Testis (tissue), 3 donors: Measurements from ENCODE around the gene PCDHGA6. TPM values are rescaled to one million over a fixed set of nuclear protein-coding genes. Genes with fewer than 3 reads are reported as not detected.

Experiments used
- DNase-seq: peaks from one replicate; pipeline ENCODE4 v3.0.0-alpha.2; 2019
- H3K27ac ChIP-seq, 2 donors: fragments of 200-600 bp; sonication (generic); one replicate each; pipeline ENCODE4 v1.5.1; 2019
- H3K27me3 ChIP-seq: fragments of 200-600 bp; sonication (generic); one replicate; pipeline ENCODE4 v1.5.1; 2019
- H3K36me3 ChIP-seq: fragments of 200-600 bp; sonication (generic); one replicate; pipeline ENCODE4 v1.5.1; 2017; ENCODE audit warnings: low read depth; ENCODE audit errors: missing control alignments
- H3K4me1 ChIP-seq: fragments of 200-600 bp; sonication (generic); one replicate; pipeline ENCODE4 v1.5.1; 2019
- H3K4me3 ChIP-seq, 2 donors: fragments of 200-600 bp; sonication (generic); one replicate each; pipeline ENCODE4 v1.5.1; 2017 to 2019
- H3K9me3 ChIP-seq: fragments of 200-600 bp; sonication (generic); one replicate; pipeline ENCODE4 v1.5.1; 2017
- CTCF ChIP-seq, 3 experiments: fragments of 450-650 bp in 2 of 3; fragments of 200-600 bp in 1 of 3; sonication (generic) in 1 of 3; IDR thresholded peaks; one replicate each; pipeline ENCODE4 v1.5.1; 2016 to 2019; ENCODE audit warnings: antibody characterized with exemption in 3 of 3, mild to moderate bottlenecking in 2 of 3, moderate library complexity in 1 of 3
- POLR2A ChIP-seq: fragments of 450-650 bp; IDR thresholded peaks from one replicate; pipeline ENCODE4 v1.6.1; 2017; ENCODE audit warnings: antibody characterized with exemption, mild to moderate bottlenecking, moderate library complexity
- WGBS, 2 donors: methylation state at CpG; one replicate each; pipeline ENCODE4 v1.1.5; 2018; 5-methylcytosine and 5-hydroxymethylcytosine counted together
- intact Hi-C: fragments of 100-400 bp; cut with DNase I; formaldehyde crosslinking; loops from one replicate; pipeline ENCODE4 v1.15.1; 2023; ENCODE audit warnings: low total_unique reads
- polyA plus RNA-seq: library from polyadenylated mRNA; stranded (reverse); fragments of 350-450 nt; fragmentation: Illumina TruSeq; extraction: RNeasy Lipid Tissue Mini Kit (QIAGEN cat#74804); gene quantifications from one replicate; pipeline ENCODE4 v1.2.3, GENCODE V29; 2014; ENCODE audit warnings: low read depth, low replicate concordance; ENCODE audit not compliant: insufficient read depth
- total RNA-seq, 2 donors: library from RNA; depleted of rRNA; stranded (reverse); fragments of >200 nt; gene quantifications; one replicate each; pipeline ENCODE4 v1.2.3, GENCODE V29; 2016

PCDHGA6 gene
- total and polyA plus RNA-seq, 3 donors from 2014 or later: 1.8 to 13.4 (median 9.7) TPM

GRCh38 chr5:141427783-141428426 is 54.2 kb downstream of the PCDHGA6 start:
- intact Hi-C loops: loop anchor here (10.0 kb wide), 1 partner anchor 97 kb away; no protein-coding TSS in a partner anchor
- Histone ChIP-seq H3K4me1 (no peaks in the 10 kb centered on the region), H3K27me3 (no peaks in the 10 kb centered on the region), H3K27ac (no peak overlapping the region), H3K36me3 (no peaks in the 10 kb centered on the region), H3K4me3 (no peak overlapping the region), H3K9me3 (no peaks in the 10 kb centered on the region)
- TF ChIP-seq CTCF (IDR thresholded peaks at IDR 0.05) (no peak), POLR2A (no peak)
- DNase-seq: no peak
- WGBS, 2 donors: 25 to 40% methylated on average over 8 to 42 of the region's 53 CpGs

Other genes starting within 250 kb of the PCDHGA6 start
Only the 30 nearest of the 36 such genes appear.
- 1 to 10 TPM; 5.7 to 8.7 TPM for gene PCDHB9, start 186.7 kb upstream of the PCDHGA6 start, total RNA-seq
- gene PCDHB9, start 186.7 kb upstream of the PCDHGA6 start, polyA plus RNA-seq: 4.8 TPM
- gene PCDHB10, start 181.5 kb upstream of the PCDHGA6 start, total RNA-seq: 1 to 10 TPM; 4.0 to 4.9 TPM
- gene PCDHB10, start 181.5 kb upstream of the PCDHGA6 start, polyA plus RNA-seq: 1.5 TPM
- gene PCDHB11, start 174.3 kb upstream of the PCDHGA6 start, total RNA-seq: 1 to 10 TPM; 4.0 to 4.2 TPM
- gene PCDHB11, start 174.3 kb upstream of the PCDHGA6 start, polyA plus RNA-seq: 0.63 TPM
- gene PCDHB12, start 165.2 kb upstream of the PCDHGA6 start, total RNA-seq: 1 to 10 TPM; 6.1 to 6.5 TPM
- 1.4 TPM for gene PCDHB12, start 165.2 kb upstream of the PCDHGA6 start, polyA plus RNA-seq
- 1 to 10 TPM; 8.6 to 9.3 TPM for gene PCDHB13, start 160.0 kb upstream of the PCDHGA6 start, total RNA-seq
- 2.6 TPM for gene PCDHB13, start 160.0 kb upstream of the PCDHGA6 start, polyA plus RNA-seq
- gene PCDHB14, start 150.5 kb upstream of the PCDHGA6 start, total RNA-seq: 1 to 10 TPM; 7.9 to 8.0 TPM
- gene PCDHB14, start 150.5 kb upstream of the PCDHGA6 start, polyA plus RNA-seq: 2.7 TPM
- 10 to 100 TPM; 22.1 to 27.6 TPM for gene PCDHB15, start 128.5 kb upstream of the PCDHGA6 start, total RNA-seq
- 10.3 TPM for gene PCDHB15, start 128.5 kb upstream of the PCDHGA6 start, polyA plus RNA-seq
- 1 to 10 TPM; 4.0 to 4.4 TPM for gene SLC25A2, start 69.8 kb upstream of the PCDHGA6 start, total RNA-seq
- gene SLC25A2, start 69.8 kb upstream of the PCDHGA6 start, polyA plus RNA-seq: 15.9 TPM
- gene TAF7, start 53.1 kb upstream of the PCDHGA6 start, total RNA-seq: 100 to 1,000 TPM; 112 to 131 TPM
- gene TAF7, start 53.1 kb upstream of the PCDHGA6 start, polyA plus RNA-seq: 137 TPM
- gene PCDHGA1, start 43.4 kb upstream of the PCDHGA6 start, total RNA-seq: 10 to 100 TPM in 1 of 2 donors, 1 to 10 TPM in 1; 8.7 to 13.1 TPM
- 1.6 TPM for gene PCDHGA1, start 43.4 kb upstream of the PCDHGA6 start, polyA plus RNA-seq
- gene PCDHGA2, start 35.1 kb upstream of the PCDHGA6 start, total RNA-seq: 10 to 100 TPM; 19.4 to 31.0 TPM
- 5.6 TPM for gene PCDHGA2, start 35.1 kb upstream of the PCDHGA6 start, polyA plus RNA-seq
- 10 to 100 TPM; 19.3 to 31.8 TPM for gene PCDHGA3, start 30.1 kb upstream of the PCDHGA6 start, total RNA-seq
- gene PCDHGA3, start 30.1 kb upstream of the PCDHGA6 start, polyA plus RNA-seq: 4.4 TPM
- 10 to 100 TPM; 12.5 to 16.4 TPM for gene PCDHGB1, start 23.8 kb upstream of the PCDHGA6 start, total RNA-seq
- 0.92 TPM for gene PCDHGB1, start 23.8 kb upstream of the PCDHGA6 start, polyA plus RNA-seq
- gene PCDHGA4, start 18.9 kb upstream of the PCDHGA6 start, total RNA-seq: 10 to 100 TPM; 14.2 to 21.0 TPM
- gene PCDHGA4, start 18.9 kb upstream of the PCDHGA6 start, polyA plus RNA-seq: 1.9 TPM
- gene PCDHGB2, start 13.9 kb upstream of the PCDHGA6 start, total RNA-seq: 10 to 100 TPM; 16.6 to 20.4 TPM
- 1.5 TPM for gene PCDHGB2, start 13.9 kb upstream of the PCDHGA6 start, polyA plus RNA-seq
- gene PCDHGA5, start 9.7 kb upstream of the PCDHGA6 start, total RNA-seq: 10 to 100 TPM in 1 of 2 donors, 1 to 10 TPM in 1; 9.4 to 12.2 TPM
- gene PCDHGA5, start 9.7 kb upstream of the PCDHGA6 start, polyA plus RNA-seq: 1.5 TPM
- 10 to 100 TPM; 11.3 to 17.1 TPM for gene PCDHGB3, start 3.6 kb upstream of the PCDHGA6 start, total RNA-seq
- gene PCDHGB3, start 3.6 kb upstream of the PCDHGA6 start, polyA plus RNA-seq: 0.74 TPM
- gene PCDHGA7, start 8.9 kb downstream of the PCDHGA6 start, total RNA-seq: 10 to 100 TPM; 11.1 to 12.7 TPM
- 1.6 TPM for gene PCDHGA7, start 8.9 kb downstream of the PCDHGA6 start, polyA plus RNA-seq
- 10 to 100 TPM; 11.3 to 13.3 TPM for gene PCDHGB4, start 13.8 kb downstream of the PCDHGA6 start, total RNA-seq
- 1.0 TPM for gene PCDHGB4, start 13.8 kb downstream of the PCDHGA6 start, polyA plus RNA-seq
- gene PCDHGA8, start 18.7 kb downstream of the PCDHGA6 start, total RNA-seq: 1 to 10 TPM; 8.2 TPM
- 0.15 TPM for gene PCDHGA8, start 18.7 kb downstream of the PCDHGA6 start, polyA plus RNA-seq
- gene PCDHGB5, start 24.1 kb downstream of the PCDHGA6 start, total RNA-seq: 10 to 100 TPM; 28.3 to 36.4 TPM
- gene PCDHGB5, start 24.1 kb downstream of the PCDHGA6 start, polyA plus RNA-seq: 4.5 TPM
- 10 to 100 TPM; 13.0 to 13.1 TPM for gene PCDHGA9, start 28.9 kb downstream of the PCDHGA6 start, total RNA-seq
- 1.1 TPM for gene PCDHGA9, start 28.9 kb downstream of the PCDHGA6 start, polyA plus RNA-seq
- 10 to 100 TPM in 1 of 2 donors, 1 to 10 TPM in 1; 9.9 to 12.6 TPM for gene PCDHGB6, start 34.1 kb downstream of the PCDHGA6 start, total RNA-seq
- gene PCDHGB6, start 34.1 kb downstream of the PCDHGA6 start, polyA plus RNA-seq: 2.1 TPM
- gene PCDHGA10, start 39.1 kb downstream of the PCDHGA6 start, total RNA-seq: 10 to 100 TPM; 11.3 to 11.7 TPM
- 1.2 TPM for gene PCDHGA10, start 39.1 kb downstream of the PCDHGA6 start, polyA plus RNA-seq
- gene PCDHGB7, start 43.8 kb downstream of the PCDHGA6 start, total RNA-seq: 10 to 100 TPM; 15.3 to 18.1 TPM
- gene PCDHGB7, start 43.8 kb downstream of the PCDHGA6 start, polyA plus RNA-seq: 6.6 TPM
- 1 to 10 TPM; 8.4 to 9.1 TPM for gene PCDHGA11, start 47.2 kb downstream of the PCDHGA6 start, total RNA-seq
- gene PCDHGA11, start 47.2 kb downstream of the PCDHGA6 start, polyA plus RNA-seq: 0.83 TPM
- 10 to 100 TPM; 10.3 to 11.3 TPM for gene PCDHGA12, start 56.6 kb downstream of the PCDHGA6 start, total RNA-seq
- gene PCDHGA12, start 56.6 kb downstream of the PCDHGA6 start, polyA plus RNA-seq: 2.7 TPM
- gene PCDHGC3, start 102.1 kb downstream of the PCDHGA6 start, total RNA-seq: 10 to 100 TPM; 14.5 to 29.4 TPM
- 61.1 TPM for gene PCDHGC3, start 102.1 kb downstream of the PCDHGA6 start, polyA plus RNA-seq
- 1 to 10 TPM; 6.1 TPM for gene PCDHGC4, start 111.1 kb downstream of the PCDHGA6 start, total RNA-seq
- 0.57 TPM for gene PCDHGC4, start 111.1 kb downstream of the PCDHGA6 start, polyA plus RNA-seq
- gene PCDHGC5, start 115.2 kb downstream of the PCDHGA6 start, total RNA-seq: 1 to 10 TPM; 4.9 to 5.4 TPM
- 0.50 TPM for gene PCDHGC5, start 115.2 kb downstream of the PCDHGA6 start, polyA plus RNA-seq